HEK293 (cell line): ENCODE data around the gene EPHA2.

Source experiments
- BCL6B ChIP-seq: fragments of 450-650 bp; formaldehyde crosslinking; IDR thresholded peaks from 2 replicates; pipeline ENCODE4 v1.5.1; 2017; ENCODE audit warnings: missing biosample characterization, missing genetic modification characterization
- PBX3 ChIP-seq: sonication (generic); formaldehyde crosslinking; IDR thresholded peaks from 2 replicates; pipeline ENCODE4 v1.8.1; 2022; ENCODE audit warnings: mild to moderate bottlenecking, moderate library complexity, missing genetic modification reagents
- PRDM1 ChIP-seq: fragments of 450-650 bp; formaldehyde crosslinking; IDR thresholded peaks from 2 replicates; pipeline ENCODE4; 2016; ENCODE audit warnings: missing biosample characterization, missing genetic modification characterization
- RBAK ChIP-seq: fragments of 450-650 bp; formaldehyde crosslinking; IDR thresholded peaks from 2 replicates; pipeline ENCODE4 v1.5.1; 2016; ENCODE audit warnings: missing biosample characterization, missing genetic modification characterization
- ZBTB7A ChIP-seq: fragments of 450-650 bp; formaldehyde crosslinking; IDR thresholded peaks from 2 replicates; pipeline ENCODE4 v1.5.1; 2016; ENCODE audit warnings: low read depth, missing biosample characterization, missing genetic modification characterization
- ZEB2 ChIP-seq: fragments of 450-650 bp; formaldehyde crosslinking; IDR thresholded peaks from 2 replicates; pipeline ENCODE4 v1.5.1; 2016; ENCODE audit warnings: missing biosample characterization, missing genetic modification characterization
- ZFP37 ChIP-seq: fragments of 450-650 bp; formaldehyde crosslinking; IDR thresholded peaks from 2 replicates; pipeline ENCODE4 v1.5.1; 2016; ENCODE audit warnings: missing biosample characterization, missing genetic modification characterization
- ZNF121 ChIP-seq: fragments of 450-650 bp; formaldehyde crosslinking; IDR thresholded peaks from 2 replicates; pipeline ENCODE4 v1.5.1; 2016; ENCODE audit warnings: missing biosample characterization, missing genetic modification characterization
- ZNF138 ChIP-seq: fragments of 450-650 bp; formaldehyde crosslinking; IDR thresholded peaks from 2 replicates; pipeline ENCODE4 v1.5.1; 2016; ENCODE audit warnings: missing biosample characterization, missing genetic modification characterization, borderline replicate concordance
- ZNF174 ChIP-seq: fragments of 450-650 bp; formaldehyde crosslinking; IDR thresholded peaks from 2 replicates; pipeline ENCODE4 v1.5.0; 2017; ENCODE audit warnings: missing biosample characterization, mild to moderate bottlenecking, missing genetic modification characterization
- ZNF280C ChIP-seq: fragments of 450-650 bp; formaldehyde crosslinking; IDR thresholded peaks from 2 replicates; pipeline ENCODE4 v1.5.1; 2016; ENCODE audit warnings: missing biosample characterization, missing genetic modification characterization
- ZNF280D ChIP-seq: fragments of 450-650 bp; formaldehyde crosslinking; IDR thresholded peaks from 2 replicates; pipeline ENCODE4 v1.5.1; 2016; ENCODE audit warnings: missing biosample characterization, missing genetic modification characterization
- ZNF350 ChIP-seq: fragments of 450-650 bp; formaldehyde crosslinking; IDR thresholded peaks from 2 replicates; pipeline ENCODE4 v1.5.0; 2017; ENCODE audit warnings: missing biosample characterization, mild to moderate bottlenecking, missing genetic modification characterization
- ZNF645 ChIP-seq: fragments of 450-650 bp; formaldehyde crosslinking; IDR thresholded peaks from 2 replicates; pipeline ENCODE4; 2016; ENCODE audit warnings: missing biosample characterization, missing genetic modification characterization
- ZNF837 ChIP-seq: fragments of 450-650 bp; formaldehyde crosslinking; IDR thresholded peaks from 2 replicates; pipeline ENCODE4 v1.5.1; 2016; ENCODE audit warnings: missing biosample characterization, missing genetic modification characterization
- TF ChIP-seq, protein P1 (sequence below): fragments of 450-650 bp; formaldehyde crosslinking; IDR thresholded peaks from 2 replicates; pipeline ENCODE4 v1.5.1; 2016; ENCODE audit warnings: missing biosample characterization, missing genetic modification characterization, borderline replicate concordance
- TF ChIP-seq, protein P2 (sequence below): fragments of 450-650 bp; formaldehyde crosslinking; IDR thresholded peaks from 2 replicates; pipeline ENCODE4 v1.5.1; 2016; ENCODE audit warnings: missing biosample characterization, missing genetic modification characterization
- TF ChIP-seq, protein P3 (sequence below): fragments of 450-650 bp; formaldehyde crosslinking; IDR thresholded peaks from 2 replicates; pipeline ENCODE4 v1.5.1; 2016; ENCODE audit warnings: missing biosample characterization, missing genetic modification characterization

EPHA2 gene

DNA sequence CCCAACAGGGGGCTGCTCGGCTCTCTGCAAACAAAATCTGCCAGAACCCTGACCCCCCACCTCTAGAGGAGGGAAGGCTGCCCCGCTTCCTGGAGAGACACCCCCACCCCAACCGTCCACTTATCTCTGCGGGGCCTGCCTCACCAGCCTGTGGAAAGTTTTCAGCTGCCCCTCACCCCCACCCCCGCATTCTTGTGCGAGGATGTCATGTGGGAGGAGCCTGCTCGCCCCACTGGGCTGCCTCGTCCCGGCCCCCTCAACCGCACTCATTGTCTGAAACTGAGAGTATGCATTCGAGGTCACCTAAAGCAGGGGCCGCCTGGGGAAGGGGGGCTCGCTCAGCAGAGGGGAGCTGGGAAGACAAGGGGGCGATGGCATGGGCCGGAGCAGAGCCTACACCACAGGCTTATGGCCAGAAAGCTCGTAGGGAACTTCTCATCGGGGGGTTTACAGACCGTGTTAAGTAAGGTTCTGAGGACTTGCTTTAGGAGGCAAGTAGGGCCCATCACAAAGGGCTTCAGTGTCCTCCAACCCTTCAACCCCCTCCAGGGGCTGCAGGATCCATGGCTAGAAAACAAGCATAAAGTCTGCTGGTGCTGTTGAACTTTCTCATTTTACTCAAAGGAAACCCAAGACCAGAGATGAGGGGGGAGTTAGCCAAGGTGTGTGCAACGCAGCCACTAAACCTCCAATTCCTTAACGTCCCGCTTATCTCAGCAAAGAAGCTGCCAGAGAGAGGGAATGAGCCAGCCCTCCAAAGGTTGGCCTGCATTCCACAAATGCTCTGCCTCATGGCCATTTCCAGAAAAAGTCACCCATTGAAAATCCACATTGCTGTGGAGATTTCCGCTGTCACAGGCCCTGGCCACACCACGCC, 9.4 kb downstream of the EPHA2 start (continued):
- TF ChIP-seq ZFP37 = 0 out of 2 replicates have a peak, but pooled peaks have one; percentile 34
- no peak for TF ChIP-seq ZBTB7A (tag by site-specific recombination)
- no peak for TF ChIP-seq BCL6B (tag by site-specific recombination)
- TF ChIP-seq, protein P1, sequence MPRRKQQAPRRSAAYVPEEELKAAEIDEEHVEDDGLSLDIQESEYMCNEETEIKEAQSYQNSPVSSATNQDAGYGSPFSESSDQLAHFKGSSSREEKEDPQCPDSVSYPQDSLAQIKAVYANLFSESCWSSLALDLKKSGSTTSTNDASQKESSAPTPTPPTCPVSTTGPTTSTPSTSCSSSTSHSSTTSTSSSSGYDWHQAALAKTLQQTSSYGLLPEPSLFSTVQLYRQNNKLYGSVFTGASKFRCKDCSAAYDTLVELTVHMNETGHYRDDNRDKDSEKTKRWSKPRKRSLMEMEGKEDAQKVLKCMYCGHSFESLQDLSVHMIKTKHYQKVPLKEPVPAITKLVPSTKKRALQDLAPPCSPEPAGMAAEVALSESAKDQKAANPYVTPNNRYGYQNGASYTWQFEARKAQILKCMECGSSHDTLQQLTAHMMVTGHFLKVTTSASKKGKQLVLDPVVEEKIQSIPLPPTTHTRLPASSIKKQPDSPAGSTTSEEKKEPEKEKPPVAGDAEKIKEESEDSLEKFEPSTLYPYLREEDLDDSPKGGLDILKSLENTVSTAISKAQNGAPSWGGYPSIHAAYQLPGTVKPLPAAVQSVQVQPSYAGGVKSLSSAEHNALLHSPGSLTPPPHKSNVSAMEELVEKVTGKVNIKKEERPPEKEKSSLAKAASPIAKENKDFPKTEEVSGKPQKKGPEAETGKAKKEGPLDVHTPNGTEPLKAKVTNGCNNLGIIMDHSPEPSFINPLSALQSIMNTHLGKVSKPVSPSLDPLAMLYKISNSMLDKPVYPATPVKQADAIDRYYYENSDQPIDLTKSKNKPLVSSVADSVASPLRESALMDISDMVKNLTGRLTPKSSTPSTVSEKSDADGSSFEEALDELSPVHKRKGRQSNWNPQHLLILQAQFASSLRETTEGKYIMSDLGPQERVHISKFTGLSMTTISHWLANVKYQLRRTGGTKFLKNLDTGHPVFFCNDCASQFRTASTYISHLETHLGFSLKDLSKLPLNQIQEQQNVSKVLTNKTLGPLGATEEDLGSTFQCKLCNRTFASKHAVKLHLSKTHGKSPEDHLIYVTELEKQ (tag by site-specific recombination) = 0 out of 2 replicates have a peak, but pooled peaks have one; percentile 6
- TF ChIP-seq ZNF837 (tag by site-specific recombination) = no peak
- TF ChIP-seq RBAK (tag by site-specific recombination) = no peak
- TF ChIP-seq, protein P2, sequence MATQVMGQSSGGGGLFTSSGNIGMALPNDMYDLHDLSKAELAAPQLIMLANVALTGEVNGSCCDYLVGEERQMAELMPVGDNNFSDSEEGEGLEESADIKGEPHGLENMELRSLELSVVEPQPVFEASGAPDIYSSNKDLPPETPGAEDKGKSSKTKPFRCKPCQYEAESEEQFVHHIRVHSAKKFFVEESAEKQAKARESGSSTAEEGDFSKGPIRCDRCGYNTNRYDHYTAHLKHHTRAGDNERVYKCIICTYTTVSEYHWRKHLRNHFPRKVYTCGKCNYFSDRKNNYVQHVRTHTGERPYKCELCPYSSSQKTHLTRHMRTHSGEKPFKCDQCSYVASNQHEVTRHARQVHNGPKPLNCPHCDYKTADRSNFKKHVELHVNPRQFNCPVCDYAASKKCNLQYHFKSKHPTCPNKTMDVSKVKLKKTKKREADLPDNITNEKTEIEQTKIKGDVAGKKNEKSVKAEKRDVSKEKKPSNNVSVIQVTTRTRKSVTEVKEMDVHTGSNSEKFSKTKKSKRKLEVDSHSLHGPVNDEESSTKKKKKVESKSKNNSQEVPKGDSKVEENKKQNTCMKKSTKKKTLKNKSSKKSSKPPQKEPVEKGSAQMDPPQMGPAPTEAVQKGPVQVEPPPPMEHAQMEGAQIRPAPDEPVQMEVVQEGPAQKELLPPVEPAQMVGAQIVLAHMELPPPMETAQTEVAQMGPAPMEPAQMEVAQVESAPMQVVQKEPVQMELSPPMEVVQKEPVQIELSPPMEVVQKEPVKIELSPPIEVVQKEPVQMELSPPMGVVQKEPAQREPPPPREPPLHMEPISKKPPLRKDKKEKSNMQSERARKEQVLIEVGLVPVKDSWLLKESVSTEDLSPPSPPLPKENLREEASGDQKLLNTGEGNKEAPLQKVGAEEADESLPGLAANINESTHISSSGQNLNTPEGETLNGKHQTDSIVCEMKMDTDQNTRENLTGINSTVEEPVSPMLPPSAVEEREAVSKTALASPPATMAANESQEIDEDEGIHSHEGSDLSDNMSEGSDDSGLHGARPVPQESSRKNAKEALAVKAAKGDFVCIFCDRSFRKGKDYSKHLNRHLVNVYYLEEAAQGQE (tag by site-specific recombination) = no peak
- no peak; the same call in none of the 2 replicates for TF ChIP-seq ZEB2 (tag by site-specific recombination)
- no peak for TF ChIP-seq ZNF138 (tag by site-specific recombination)
- TF ChIP-seq PBX3 = no peak
- TF ChIP-seq ZNF174 = no peak
- peak; percentile 51 for TF ChIP-seq PRDM1 (tag by site-specific recombination)
- TF ChIP-seq ZNF350 (tag by site-specific recombination) = no peak
- TF ChIP-seq ZNF280D (tag by site-specific recombination) = no peak
- TF ChIP-seq ZNF645 = no peak
- no peak for TF ChIP-seq ZNF280C
- no peak for TF ChIP-seq ZNF121 (tag by site-specific recombination)
- TF ChIP-seq, protein P3, sequence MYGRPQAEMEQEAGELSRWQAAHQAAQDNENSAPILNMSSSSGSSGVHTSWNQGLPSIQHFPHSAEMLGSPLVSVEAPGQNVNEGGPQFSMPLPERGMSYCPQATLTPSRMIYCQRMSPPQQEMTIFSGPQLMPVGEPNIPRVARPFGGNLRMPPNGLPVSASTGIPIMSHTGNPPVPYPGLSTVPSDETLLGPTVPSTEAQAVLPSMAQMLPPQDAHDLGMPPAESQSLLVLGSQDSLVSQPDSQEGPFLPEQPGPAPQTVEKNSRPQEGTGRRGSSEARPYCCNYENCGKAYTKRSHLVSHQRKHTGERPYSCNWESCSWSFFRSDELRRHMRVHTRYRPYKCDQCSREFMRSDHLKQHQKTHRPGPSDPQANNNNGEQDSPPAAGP (tag by site-specific recombination) = no peak
- TF ChIP-seq, all 188 proteins: peak for 42
